ENCODE measurements around the gene ADAMTSL1.

DNA sequence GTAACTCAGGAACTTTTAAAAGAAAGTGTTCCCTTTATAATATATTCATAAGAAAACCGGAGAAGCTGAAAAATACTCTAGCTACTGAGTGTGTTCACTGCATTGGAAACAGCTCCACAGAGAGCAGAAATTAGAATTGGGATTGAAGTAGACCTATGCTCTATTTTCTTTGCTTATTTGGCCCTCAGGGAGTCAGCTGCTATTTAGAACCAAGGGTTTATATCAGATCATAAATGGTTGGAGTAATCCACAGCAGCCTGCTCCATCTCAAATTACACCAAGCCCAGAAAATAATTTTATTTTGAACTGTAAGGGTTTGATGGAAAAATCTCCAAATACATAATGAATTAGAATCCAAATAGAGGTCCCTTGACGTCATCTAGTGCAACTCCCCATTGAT, 202.6 kb downstream of the ADAMTSL1 start:
- no peak for TF ChIP-seq POLR2A (IDR thresholded peaks at IDR 0.05)
- TF ChIP-seq CTCF (IDR thresholded peaks at IDR 0.05): no peak
- TF ChIP-seq EP300 (IDR thresholded peaks at IDR 0.05): no peak
- no peak for TF ChIP-seq POLR2AphosphoS5 (IDR thresholded peaks at IDR 0.05)

Measured in suprapubic skin (tissue), 4 donors.